GM12873 (cell line): ENCODE results near the gene RAD21L1.

Experiments
- TF ChIP-seq, protein P1 (sequence below): IDR thresholded peaks from 2 replicates; pipeline ENCODE4 v1.5.1; 2012; ENCODE audit warnings: low read depth, mild to moderate bottlenecking, moderate library complexity, low read length, control low read depth; ENCODE audit not compliant: insufficient read depth; ENCODE audit errors: missing control alignments

The RAD21L1 gene

DNA sequence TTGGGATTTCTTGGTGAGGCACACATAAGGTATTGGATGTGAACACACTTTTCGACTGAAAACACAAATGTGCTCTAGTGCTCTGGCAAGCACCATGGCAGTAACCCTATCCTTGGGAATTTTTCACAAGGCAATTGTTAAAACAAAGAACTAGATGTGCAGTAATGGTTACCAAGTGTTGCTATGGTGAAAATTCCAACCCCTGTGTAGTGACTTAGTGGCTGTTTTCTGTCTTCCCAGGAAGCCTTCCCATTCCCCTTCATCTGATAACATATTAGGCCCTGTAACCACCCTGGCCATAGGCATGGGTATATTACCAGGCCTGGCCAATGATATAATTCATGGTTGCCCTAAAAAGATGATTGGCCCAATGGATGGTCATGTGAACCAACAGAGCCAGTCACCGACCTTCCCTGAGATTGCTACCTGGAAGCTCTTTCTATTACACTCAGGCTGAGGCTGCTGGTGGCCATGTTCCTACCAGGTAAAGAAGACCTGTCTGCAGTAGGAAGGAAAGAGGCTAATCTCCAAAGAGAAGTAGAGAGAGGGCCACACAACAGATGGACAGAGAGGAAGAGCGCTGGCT, 18.5 kb upstream of the RAD21L1 start:
- TF ChIP-seq, protein P1, sequence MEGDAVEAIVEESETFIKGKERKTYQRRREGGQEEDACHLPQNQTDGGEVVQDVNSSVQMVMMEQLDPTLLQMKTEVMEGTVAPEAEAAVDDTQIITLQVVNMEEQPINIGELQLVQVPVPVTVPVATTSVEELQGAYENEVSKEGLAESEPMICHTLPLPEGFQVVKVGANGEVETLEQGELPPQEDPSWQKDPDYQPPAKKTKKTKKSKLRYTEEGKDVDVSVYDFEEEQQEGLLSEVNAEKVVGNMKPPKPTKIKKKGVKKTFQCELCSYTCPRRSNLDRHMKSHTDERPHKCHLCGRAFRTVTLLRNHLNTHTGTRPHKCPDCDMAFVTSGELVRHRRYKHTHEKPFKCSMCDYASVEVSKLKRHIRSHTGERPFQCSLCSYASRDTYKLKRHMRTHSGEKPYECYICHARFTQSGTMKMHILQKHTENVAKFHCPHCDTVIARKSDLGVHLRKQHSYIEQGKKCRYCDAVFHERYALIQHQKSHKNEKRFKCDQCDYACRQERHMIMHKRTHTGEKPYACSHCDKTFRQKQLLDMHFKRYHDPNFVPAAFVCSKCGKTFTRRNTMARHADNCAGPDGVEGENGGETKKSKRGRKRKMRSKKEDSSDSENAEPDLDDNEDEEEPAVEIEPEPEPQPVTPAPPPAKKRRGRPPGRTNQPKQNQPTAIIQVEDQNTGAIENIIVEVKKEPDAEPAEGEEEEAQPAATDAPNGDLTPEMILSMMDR = no peak

DNA sequence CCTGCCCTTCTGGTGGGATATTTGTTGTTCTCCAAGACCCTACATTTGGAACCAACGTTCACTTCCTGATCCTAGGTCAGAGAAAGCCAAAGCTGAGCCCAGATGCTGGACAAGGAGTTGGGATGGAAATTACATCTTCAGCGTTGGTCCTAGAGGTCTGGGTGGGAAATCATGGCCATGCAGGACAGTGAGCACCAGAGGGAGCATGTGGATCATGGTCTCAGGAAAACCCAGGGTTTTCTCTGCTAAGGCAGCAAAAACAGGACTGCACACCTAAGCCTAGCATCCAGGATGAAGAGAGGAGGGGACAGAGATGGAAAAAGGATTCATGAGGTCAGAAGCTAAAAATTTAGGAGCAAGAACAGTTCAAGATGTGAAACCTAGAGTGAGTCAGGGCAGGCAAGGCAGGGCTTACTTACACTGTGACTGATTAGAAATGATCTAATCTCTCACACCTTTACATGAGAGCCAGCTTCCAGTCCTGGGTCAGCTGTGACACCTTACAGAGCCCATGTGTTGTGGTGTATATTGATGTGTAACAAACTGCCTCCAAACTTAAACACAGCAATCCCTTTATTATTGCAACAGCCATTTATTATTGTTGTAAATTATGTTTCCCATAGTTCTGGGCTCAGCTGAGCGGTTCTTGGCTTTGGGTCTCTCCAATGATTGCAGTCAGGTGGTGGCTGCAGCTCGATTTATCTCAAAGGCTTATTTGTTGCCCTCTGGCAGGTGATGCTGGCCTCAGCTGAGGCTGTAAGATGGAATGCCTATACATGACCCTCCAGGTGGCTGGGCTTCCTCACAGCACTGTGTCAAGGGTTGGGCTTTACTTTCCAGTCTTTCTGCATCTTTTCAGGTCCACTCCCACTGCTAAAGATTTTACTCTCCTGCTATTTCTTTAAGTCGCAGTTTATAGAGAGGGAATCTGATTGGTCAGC, 16.1 kb upstream of the RAD21L1 start:
- TF ChIP-seq, protein P1 = no peak

- TF ChIP-seq, protein P1 = no peak
Observed at GRCh38 chr20:1210501-1210900, 15.3 kb upstream of the RAD21L1 start.

DNA sequence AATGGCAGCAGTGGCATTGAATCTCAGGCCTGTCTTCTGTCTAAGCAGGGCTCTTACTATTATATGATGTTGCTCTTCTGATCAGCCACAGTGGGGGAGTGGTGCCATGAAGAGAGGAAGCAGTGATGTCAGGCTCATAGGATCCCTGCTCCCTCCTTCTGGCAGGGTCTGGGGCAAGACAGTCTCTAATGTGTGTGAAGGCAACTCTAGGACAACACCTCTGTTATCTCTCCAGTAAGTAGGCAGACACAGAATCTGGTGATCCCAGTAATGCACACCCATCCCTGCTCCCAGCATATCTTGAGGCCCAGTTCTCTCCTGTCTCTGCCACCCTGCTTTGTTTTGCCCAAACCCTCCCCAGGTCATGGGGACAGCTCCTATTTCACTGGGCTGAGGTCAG, 13.8 kb upstream of the RAD21L1 start:
- TF ChIP-seq, protein P1 = no peak

DNA sequence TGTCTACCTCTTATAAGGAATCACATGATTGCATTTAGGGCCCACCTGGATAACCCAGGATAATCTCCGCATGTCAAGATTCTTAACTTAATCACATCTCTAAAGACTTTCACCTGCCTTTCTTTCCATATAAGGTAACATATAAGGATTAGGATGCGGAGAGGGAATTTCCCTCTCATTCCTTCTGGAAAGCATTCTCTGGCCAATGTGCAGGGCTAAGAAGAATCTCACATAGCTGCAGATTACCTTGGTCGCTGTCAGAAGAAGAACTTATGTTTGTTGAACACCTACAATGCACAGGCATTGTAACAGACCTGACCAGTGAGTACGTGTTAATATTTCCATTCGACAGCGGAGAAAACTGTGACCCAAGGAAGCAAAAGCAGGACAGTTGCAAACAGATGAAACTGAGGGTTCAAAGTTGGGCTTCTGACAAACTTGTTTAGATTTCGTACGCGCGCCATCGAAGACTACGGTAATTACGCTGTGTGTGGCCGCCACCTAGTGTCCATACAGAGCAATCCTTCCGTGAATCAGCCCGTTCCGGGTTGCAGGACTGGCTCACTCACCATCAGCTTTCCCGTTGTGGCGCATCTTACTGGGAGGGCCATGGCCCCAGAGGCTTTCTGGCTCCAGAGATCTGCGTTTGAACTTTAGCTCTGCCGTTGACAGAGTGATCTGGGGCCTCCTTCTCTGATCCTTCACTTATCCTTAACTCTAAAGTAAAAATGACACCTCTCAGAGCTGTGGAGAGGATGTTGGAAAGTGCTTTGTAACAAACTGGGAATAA, 13.0 kb upstream of the RAD21L1 start:
- TF ChIP-seq, protein P1 = peak; percentile 95

DNA sequence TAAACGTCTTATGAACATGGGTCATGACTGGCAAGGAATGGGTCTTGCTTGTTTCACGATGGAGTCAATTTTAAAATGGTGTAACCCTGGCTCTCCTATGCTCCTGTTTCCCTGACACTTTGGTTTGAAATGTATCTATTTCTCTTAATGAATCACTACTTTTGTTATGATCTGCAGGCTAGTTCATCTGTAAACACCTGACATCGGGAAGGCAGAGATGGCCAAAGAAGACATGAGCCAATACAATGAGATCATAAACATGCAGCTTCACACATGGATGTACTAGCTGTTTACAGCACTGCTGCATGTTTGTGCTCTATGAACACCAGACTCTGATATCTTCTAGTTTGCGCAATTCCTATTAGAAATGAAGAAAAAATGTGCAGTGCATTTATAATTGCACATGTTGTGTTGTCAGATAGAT, 11.0 kb upstream of the RAD21L1 start:
- TF ChIP-seq, protein P1 = no peak

GRCh38 chr20:1215386-1216170, 10.3 kb upstream of the RAD21L1 start:
- TF ChIP-seq, protein P1 = no peak
